GM19324 (cell line): Measurements from ENCODE around the gene ABHD17A.
"Not testable (repeated sequence)": the region's sequence is repeated elsewhere in the genome, so short reads cannot be mapped to it uniquely, and the experiment has no call there.

Source experiments
- ATAC-seq: cut with Tn5 transposase; IDR thresholded peaks from one replicate; pipeline ENCODE4 v1.9.1; 2021; ENCODE audit warnings: mild to moderate bottlenecking, moderate library complexity; ENCODE audit not compliant: unreplicated experiment, low FRiP score

Gene ABHD17A

GRCh38 chr19:1911098-1911497 lies 25.8 kb upstream of the ABHD17A start:
- ATAC-seq = no peak

- no peak for ATAC-seq
Observed at GRCh38 chr19:1910177-1910576, 24.9 kb upstream of the ABHD17A start.

GRCh38 chr19:1909761-1910080 lies 24.4 kb upstream of the ABHD17A start:
- no peak for ATAC-seq

- ATAC-seq = no peak
Observed at GRCh38 chr19:1908364-1908678, 23.0 kb upstream of the ABHD17A start.

- ATAC-seq = no peak
Observed at GRCh38 chr19:1907563-1908363, 22.5 kb upstream of the ABHD17A start.

- no peak for ATAC-seq
Observed at GRCh38 chr19:1906985-1907562, 21.8 kb upstream of the ABHD17A start.

GRCh38 chr19:1905863-1906375 lies 20.6 kb upstream of the ABHD17A start:
- ATAC-seq = no peak

GRCh38 chr19:1905110-1905862 lies 20.0 kb upstream of the ABHD17A start, which contains the start of the genes ADAT3 and SCAMP4:
TSS of gene ADAT3 (plus strand) at chr19:1905399. CDS start at chr19:1912048, 6,649 bp downstream.
TSS of gene SCAMP4 (plus strand) at chr19:1905399. CDS start at chr19:1915020, 9,621 bp downstream.
- peak; percentile 87 for ATAC-seq

GRCh38 chr19:1904860-1905109 lies 19.5 kb upstream of the ABHD17A start:
- no peak for ATAC-seq

GRCh38 chr19:1902923-1903322 lies 17.6 kb upstream of the ABHD17A start:
- no peak for ATAC-seq

- no peak for ATAC-seq
Observed at GRCh38 chr19:1901940-1902404, 16.7 kb upstream of the ABHD17A start.

GRCh38 chr19:1896508-1896907 lies 11.2 kb upstream of the ABHD17A start:
- ATAC-seq = no peak

GRCh38 chr19:1893791-1894190 lies 8.5 kb upstream of the ABHD17A start:
- no peak for ATAC-seq

GRCh38 chr19:1889907-1890306 lies 4.6 kb upstream of the ABHD17A start:
- ATAC-seq = no peak

GRCh38 chr19:1888385-1888784 lies 3.1 kb upstream of the ABHD17A start:
- ATAC-seq = no peak

GRCh38 chr19:1886360-1886759 lies 1.1 kb upstream of the ABHD17A start:
- ATAC-seq = not testable (repeated sequence)

- peak; percentile 14 for ATAC-seq
Observed at GRCh38 chr19:1884719-1885334, 469 bp downstream of the ABHD17A start.

GRCh38 chr19:1884291-1884718 lies 991 bp downstream of the ABHD17A start:
- ATAC-seq = no peak

- ATAC-seq = no peak
Observed at GRCh38 chr19:1883784-1884183, 1.5 kb downstream of the ABHD17A start.

GRCh38 chr19:1882786-1883692 lies 2.3 kb downstream of the ABHD17A start:
- no peak for ATAC-seq
